A549 (cell line): ENCODE measurements around the gene NUDCD3. TPM values are rescaled to one million over a fixed set of nuclear protein-coding genes. Genes with fewer than 3 reads are reported as not detected.

Experiments used
- ATAC-seq, 2 experiments: fragments of 200-7000 bp in 1 of 2; fragments of >200 bp in 1 of 2; cut with Nextera tagmentation in 1 of 2; cut with Tn5 transposase in 1 of 2; 3 replicates each; pipeline versions ENCODE4 v1.8.0 to v1.9.1; 2018 to 2020; ENCODE audit warnings: mild to moderate bottlenecking in 1 of 2, moderate library complexity in 1 of 2
- CTCF ChIA-PET: fragments of 300-600 bp; sonication (Branson Sonifier 250); formaldehyde crosslinking; extraction: SDS; loops from one replicate; lab custom pipeline; 2021; ENCODE audit warnings: antibody characterized with exemption, inconsistent platforms; lab: Yijun Ruan, JAX
- POLR2A ChIA-PET: fragments of 350-600 bp; formaldehyde crosslinking; extraction: SDS; loops from one replicate; lab custom pipeline; 2021; ENCODE audit warnings: antibody characterized with exemption, inconsistent platforms; lab: Yijun Ruan, JAX
- DNase-seq, 2 experiments: peaks; one replicate each; pipeline versions ENCODE4 v3.0.0 to v3.0.0-alpha.2; 2011 to 2016; ENCODE audit warnings: low read depth in 1 of 2, low spot score in 1 of 2
- FAIRE-seq: peaks from 2 replicates; lab custom pipeline; 2011; peaks lifted over from hg19 to GRCh38; lab: Jason Lieb, UNC
- H3K27ac ChIP-seq, 2 experiments: fragments of >200 bp; sonication (Bioruptor Twin); formaldehyde crosslinking; 3 replicates each; pipeline ENCODE4 v1.5.1; 2016 to 2017
- H3K4me1 ChIP-seq: fragments of >200 bp; sonication (Bioruptor Twin); formaldehyde crosslinking; 3 replicates; pipeline ENCODE4 v1.6.1; 2016
- H3K4me2 ChIP-seq: fragments of >200 bp; sonication (Bioruptor Twin); formaldehyde crosslinking; 3 replicates; pipeline ENCODE4 v1.6.1; 2016
- H3K4me3 ChIP-seq: fragments of >200 bp; sonication (Bioruptor Twin); formaldehyde crosslinking; 3 replicates; pipeline ENCODE4 v1.5.1; 2016
- H3K9me3 ChIP-seq: fragments of >200 bp; sonication (Bioruptor Twin); formaldehyde crosslinking; 3 replicates; pipeline ENCODE4 v1.6.1; 2016
- BCL3 ChIP-seq: fragments of >200 bp; sonication (Bioruptor Twin); formaldehyde crosslinking; IDR thresholded peaks from 3 replicates; pipeline ENCODE4 v1.6.1; 2016
- BHLHE40 ChIP-seq: IDR thresholded peaks from 2 replicates; pipeline ENCODE4 v1.6.1; 2012; ENCODE audit warnings: low read depth, low read length, inconsistent platforms
- CTCF ChIP-seq: fragments of >200 bp; sonication (Bioruptor Twin); formaldehyde crosslinking; IDR thresholded peaks from 3 replicates; pipeline ENCODE4 v1.5.1; 2016
- EHF ChIP-seq: fragments of 250-450 bp; sonication (Bioruptor Pico); IDR thresholded peaks from 2 replicates; pipeline ENCODE4 v1.5.0; 2020; ENCODE audit warnings: mild to moderate bottlenecking
- ELK1 ChIP-seq: fragments of 150-350 bp; IDR thresholded peaks from 2 replicates; pipeline ENCODE4 v1.6.1; 2014; ENCODE audit warnings: low read depth, mild to moderate bottlenecking, low read length
- FOSL2 ChIP-seq, 2 experiments: fragments of 450-650 bp in 1 of 2; fragments of >200 bp in 1 of 2; sonication (Bioruptor Twin) in 1 of 2; formaldehyde crosslinking; IDR thresholded peaks; 2 replicates each; pipeline versions ENCODE4 v1.5.0 to v1.6.1; 2016 to 2020; ENCODE audit warnings: mild to moderate bottlenecking in 1 of 2, moderate library complexity in 1 of 2
- FOXS1 ChIP-seq: fragments of 250-450 bp; sonication (Bioruptor Pico); IDR thresholded peaks from 2 replicates; pipeline ENCODE4 v1.5.0; 2020; ENCODE audit warnings: mild to moderate bottlenecking, moderate library complexity
- HDAC2 ChIP-seq: fragments of 200-600 bp; sonication (generic); IDR thresholded peaks from 2 replicates; pipeline ENCODE4 v1.6.1; 2016
- HEYL ChIP-seq: fragments of 250-450 bp; sonication (Bioruptor Pico); IDR thresholded peaks from 2 replicates; pipeline ENCODE4 v1.8.0; 2021; ENCODE audit warnings: mild to moderate bottlenecking, moderate library complexity
- HMGXB4 ChIP-seq: fragments of 250-450 bp; sonication (Bioruptor Pico); IDR thresholded peaks from 2 replicates; pipeline ENCODE4 v1.5.0; 2021; ENCODE audit warnings: mild to moderate bottlenecking, moderate library complexity, borderline replicate concordance
- HOXB13 ChIP-seq: fragments of 250-450 bp; sonication (Bioruptor Pico); IDR thresholded peaks from 2 replicates; pipeline ENCODE4 v1.5.0; 2020; ENCODE audit warnings: low read depth, mild to moderate bottlenecking, moderate library complexity
- JUNB ChIP-seq: fragments of >200 bp; sonication (Bioruptor Twin); formaldehyde crosslinking; IDR thresholded peaks from 2 replicates; pipeline ENCODE4 v1.6.1; 2016
- MAFK ChIP-seq: fragments of 450-650 bp; IDR thresholded peaks from 2 replicates; pipeline ENCODE4 v1.6.1; 2014; ENCODE audit not compliant: partially characterized antibody
- PBX3 ChIP-seq: IDR thresholded peaks from 2 replicates; pipeline ENCODE4 v1.6.1; 2012
- PHF8 ChIP-seq: fragments of 200-600 bp; sonication (generic); IDR thresholded peaks from 2 replicates; pipeline ENCODE4 v1.6.1; 2016; ENCODE audit warnings: low read depth, mild to moderate bottlenecking, antibody characterized with exemption, moderate library complexity, borderline replicate concordance
- POLR2A ChIP-seq: IDR thresholded peaks from 2 replicates; pipeline ENCODE4 v1.6.1; 2012; ENCODE audit warnings: mild to moderate bottlenecking, low read length
- RAD21 ChIP-seq, 2 experiments: fragments of >200 bp in 1 of 2; sonication (Bioruptor Twin) in 1 of 2; formaldehyde crosslinking in 1 of 2; IDR thresholded peaks in 1 of 2; conservative IDR thresholded peaks in 1 of 2; 2 replicates in 1 of 2; 3 replicates in 1 of 2; pipeline ENCODE4 v1.6.1; 2012 to 2018; ENCODE audit warnings: inconsistent platforms in 1 of 2
- RARB ChIP-seq: fragments of 250-450 bp; sonication (Bioruptor Pico); IDR thresholded peaks from 2 replicates; pipeline ENCODE4 v1.8.0; 2021; ENCODE audit warnings: mild to moderate bottlenecking, moderate library complexity
- RCOR1 ChIP-seq: fragments of 150-350 bp; IDR thresholded peaks from 2 replicates; pipeline ENCODE4 v1.6.1; 2014; ENCODE audit warnings: antibody characterized with exemption, low read length, low read depth
- RNF2 ChIP-seq: fragments of 200-600 bp; sonication (generic); IDR thresholded peaks from 2 replicates; pipeline ENCODE4 v1.6.1; 2016; ENCODE audit warnings: low read depth, mild to moderate bottlenecking, antibody characterized with exemption, moderate library complexity, borderline replicate concordance
- TFCP2L1 ChIP-seq: fragments of 250-450 bp; sonication (Bioruptor Pico); IDR thresholded peaks from 2 replicates; pipeline ENCODE4 v1.5.0; 2021; ENCODE audit warnings: mild to moderate bottlenecking
- ZNF302 ChIP-seq: fragments of 250-450 bp; sonication (Bioruptor Pico); IDR thresholded peaks from 2 replicates; pipeline ENCODE4 v1.9.0; 2021; ENCODE audit warnings: inconsistent platforms, mild to moderate bottlenecking, moderate library complexity
- WGBS: methylation state at CpG from one replicate; pipeline ENCODE4 v1.1.6; 2017; ENCODE audit errors: missing lambda C conversion rate; 5-methylcytosine and 5-hydroxymethylcytosine counted together
- polyA plus RNA-seq, 4 experiments: library from polyadenylated mRNA; depleted of rRNA in 3 of 4; stranded (reverse); fragments of >200 nt; fragmentation: RNase III in 1 of 4; extraction: RNeasy Plus Mini Kit Qiagen cat#74134 plus additional on column Dnase treatment in 1 of 4; gene quantifications; 2 replicates in 3 of 4; 3 replicates in 1 of 4; pipeline ENCODE4 v1.2.3, GENCODE V29; 2011 to 2017

Gene NUDCD3
- polyA plus RNA-seq, 2 of the 4 experiments (the other 2 are of a cell fraction) = 44.3 to 66.3 TPM

GRCh38 chr7:44333911-44334733 lies 156.3 kb downstream of the NUDCD3 start:
- CTCF ChIA-PET = no interaction called here
- Histone ChIP-seq H3K4me3 (no peak overlapping the region), H3K4me2 (no peak overlapping the region), H3K27ac (no peak overlapping the region), H3K4me1 (no peaks in the 10 kb centered on the region)
- DNase-seq = no peak
- no peak for ATAC-seq
- FAIRE-seq = no peak
- TF ChIP-seq TFCP2L1 (CRISPR knock-in tag) (no peak), RNF2 (no peak), EHF (CRISPR knock-in tag) (no peak), MAFK (no peak), CTCF (no peak), HEYL (no peak), FOXS1 (CRISPR knock-in tag) (no peak), HDAC2 (no peak), JUNB (no peak), BHLHE40 (no peak), HMGXB4 (no peak), POLR2A (no peak), HOXB13 (CRISPR knock-in tag) (no peak)
- TF ChIP-seq, all 56 proteins: peak for 0
- WGBS = 70% methylated on average over 17 of the region's 19 CpGs
- peaks cover 9% of the 10 kb centered on the region; the same call in 2 of the 3 replicates for H3K9me3 ChIP-seq
- POLR2A ChIA-PET = no interaction called here

GRCh38 chr7:44331682-44332081 lies 158.8 kb downstream of the NUDCD3 start:
- Histone ChIP-seq H3K4me3 (no peak overlapping the region), H3K9me3 (no peaks in the 10 kb centered on the region), H3K4me1 (no peaks in the 10 kb centered on the region), H3K27ac (no peak overlapping the region), H3K4me2 (no peak overlapping the region)
- ChIA-PET POLR2A (no interaction called here), CTCF (no interaction called here)
- FAIRE-seq (no peak), DNase-seq (no peak), ATAC-seq (no peak)
- TF ChIP-seq ZNF302 (CRISPR knock-in tag) = no peak
- no peak for TF ChIP-seq FOSL2 (IDR thresholded peaks at IDR 0.05)
- no peak for TF ChIP-seq FOSL2 (CRISPR knock-in tag; IDR thresholded peaks at IDR 0.05)
- no peak for TF ChIP-seq RARB (CRISPR knock-in tag)
- TF ChIP-seq ELK1 = no peak
- no peak for TF ChIP-seq BCL3
- TF ChIP-seq CTCF = no peak
- TF ChIP-seq RCOR1 = no peak
- no peak for TF ChIP-seq FOXS1 (CRISPR knock-in tag)
- TF ChIP-seq RAD21 (conservative IDR thresholded peaks at IDR 0.05 in 1 of 2, IDR thresholded peaks at IDR 0.05 in 1 of 2) = no peak
- no peak for TF ChIP-seq PHF8
- no peak for TF ChIP-seq PBX3
- WGBS = 61% methylated on average over 5 of the region's 5 CpGs
